Bronchial epithelial cell (primary cell): ENCODE data around the gene PREX1. TPM values are rescaled to one million over a fixed set of nuclear protein-coding genes. Genes with fewer than 3 reads are reported as not detected.
A peak's percentile ranks its signal among the peaks of the same experiment; 100 is the strongest.

Experiments
- DNase-seq: peaks from one replicate; pipeline ENCODE4 v3.0.0-alpha.2; 2010; ENCODE audit warnings: low read depth
- FAIRE-seq: peaks from 2 replicates; lab custom pipeline; 2011; peaks lifted over from hg19 to GRCh38; lab: Jason Lieb, UNC
- H3K27me3 ChIP-seq: 2 replicates; pipeline ENCODE4 v1.5.1; 2011; ENCODE audit warnings: low read length; ENCODE audit not compliant: control insufficient read depth, insufficient read depth
- H3K36me3 ChIP-seq: 2 replicates; pipeline ENCODE4 v1.5.1; 2011; ENCODE audit warnings: low read length; ENCODE audit not compliant: control insufficient read depth, insufficient read depth
- H3K4me3 ChIP-seq: 2 replicates; pipeline ENCODE4 v1.5.1; 2011; ENCODE audit warnings: mild to moderate bottlenecking, low read depth, low read length, control low read depth
- total RNA-seq: library from RNA; depleted of rRNA; stranded (reverse); fragments of >200 nt; gene quantifications from 2 replicates; pipeline ENCODE4 v1.2.1, GENCODE V29; 2014
- TF ChIP-seq, protein P1 (sequence below): IDR thresholded peaks from 2 replicates; pipeline ENCODE4 v1.5.1; 2011; ENCODE audit warnings: mild to moderate bottlenecking, moderate library complexity, low read length, control low read depth, inconsistent platforms; ENCODE audit not compliant: insufficient read depth, severe bottlenecking

PREX1 gene
- total RNA-seq, 1 donor from 2014 or later = under 0.01 TPM

DNA sequence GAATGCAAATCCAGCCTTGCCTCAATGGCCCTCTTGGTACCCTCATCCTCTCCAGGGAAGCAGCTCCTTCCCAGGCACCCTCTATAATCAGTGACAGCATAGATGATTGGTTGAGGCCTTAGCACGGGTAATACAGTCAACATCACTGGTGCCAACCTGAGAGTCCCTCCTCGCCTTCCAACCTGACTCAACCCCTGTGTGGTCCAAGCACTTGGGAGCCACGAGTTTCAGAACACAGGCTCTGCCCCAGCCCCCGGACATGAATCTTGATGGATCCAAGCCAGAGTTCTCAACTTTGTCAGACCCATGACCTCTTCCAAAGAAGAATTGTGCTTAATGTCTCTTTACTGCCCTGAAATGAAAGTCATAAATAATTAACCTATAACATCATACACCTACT, 213.9 kb downstream of the PREX1 start:
- no peak for DNase-seq
- no peaks in the 10 kb centered on the region for H3K36me3 ChIP-seq
- no peak overlapping the region for H3K4me3 ChIP-seq
- no peaks in the 10 kb centered on the region for H3K27me3 ChIP-seq
- FAIRE-seq = no peak
- TF ChIP-seq, protein P1, sequence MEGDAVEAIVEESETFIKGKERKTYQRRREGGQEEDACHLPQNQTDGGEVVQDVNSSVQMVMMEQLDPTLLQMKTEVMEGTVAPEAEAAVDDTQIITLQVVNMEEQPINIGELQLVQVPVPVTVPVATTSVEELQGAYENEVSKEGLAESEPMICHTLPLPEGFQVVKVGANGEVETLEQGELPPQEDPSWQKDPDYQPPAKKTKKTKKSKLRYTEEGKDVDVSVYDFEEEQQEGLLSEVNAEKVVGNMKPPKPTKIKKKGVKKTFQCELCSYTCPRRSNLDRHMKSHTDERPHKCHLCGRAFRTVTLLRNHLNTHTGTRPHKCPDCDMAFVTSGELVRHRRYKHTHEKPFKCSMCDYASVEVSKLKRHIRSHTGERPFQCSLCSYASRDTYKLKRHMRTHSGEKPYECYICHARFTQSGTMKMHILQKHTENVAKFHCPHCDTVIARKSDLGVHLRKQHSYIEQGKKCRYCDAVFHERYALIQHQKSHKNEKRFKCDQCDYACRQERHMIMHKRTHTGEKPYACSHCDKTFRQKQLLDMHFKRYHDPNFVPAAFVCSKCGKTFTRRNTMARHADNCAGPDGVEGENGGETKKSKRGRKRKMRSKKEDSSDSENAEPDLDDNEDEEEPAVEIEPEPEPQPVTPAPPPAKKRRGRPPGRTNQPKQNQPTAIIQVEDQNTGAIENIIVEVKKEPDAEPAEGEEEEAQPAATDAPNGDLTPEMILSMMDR = no peak

DNA sequence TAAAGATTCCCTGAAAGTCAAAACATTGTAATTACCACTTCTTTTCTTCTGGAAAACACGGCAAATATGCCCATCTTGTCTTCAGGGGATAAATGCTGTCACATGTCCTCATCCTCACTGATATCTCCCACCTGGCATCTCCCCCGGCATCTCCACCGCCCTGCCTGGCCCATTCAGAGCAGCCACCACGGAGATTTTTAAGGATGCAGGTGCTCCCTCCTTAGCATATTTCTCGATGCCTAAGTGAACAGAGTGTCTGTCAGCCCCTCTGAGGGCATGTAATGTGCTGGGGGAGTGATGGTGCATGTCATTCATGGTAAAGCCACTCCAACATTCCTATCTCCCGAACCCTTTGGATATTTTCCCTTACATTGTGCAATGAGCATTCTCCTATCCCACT, 215.5 kb downstream of the PREX1 start:
- no peaks in the 10 kb centered on the region for H3K27me3 ChIP-seq
- H3K4me3 ChIP-seq = no peak overlapping the region
- TF ChIP-seq, protein P1 = no peak
- DNase-seq (no peak), FAIRE-seq (no peak)
- no peaks in the 10 kb centered on the region for H3K36me3 ChIP-seq

DNA sequence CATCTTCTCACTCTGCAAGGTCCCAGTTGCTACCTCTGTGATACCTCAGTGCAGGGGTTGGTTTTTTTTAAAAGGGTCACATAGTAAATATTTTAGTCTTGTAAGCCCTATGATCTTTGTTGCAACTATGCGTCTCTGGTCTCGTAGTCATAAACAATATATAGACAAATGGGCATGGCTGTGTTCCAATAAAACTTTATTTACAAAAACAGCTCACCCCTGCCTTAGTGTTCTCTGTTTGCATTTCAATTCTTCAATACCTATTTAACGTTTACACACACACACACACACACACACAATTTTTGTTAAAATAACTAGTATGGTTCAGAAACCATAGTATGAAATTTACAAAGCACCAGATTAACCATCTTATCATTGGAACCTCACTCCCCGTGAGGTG, 216.8 kb downstream of the PREX1 start:
- no peak for FAIRE-seq
- Histone ChIP-seq H3K4me3 (no peak overlapping the region), H3K27me3 (no peaks in the 10 kb centered on the region), H3K36me3 (no peaks in the 10 kb centered on the region)
- no peak for DNase-seq
- TF ChIP-seq, protein P1 = no peak

DNA sequence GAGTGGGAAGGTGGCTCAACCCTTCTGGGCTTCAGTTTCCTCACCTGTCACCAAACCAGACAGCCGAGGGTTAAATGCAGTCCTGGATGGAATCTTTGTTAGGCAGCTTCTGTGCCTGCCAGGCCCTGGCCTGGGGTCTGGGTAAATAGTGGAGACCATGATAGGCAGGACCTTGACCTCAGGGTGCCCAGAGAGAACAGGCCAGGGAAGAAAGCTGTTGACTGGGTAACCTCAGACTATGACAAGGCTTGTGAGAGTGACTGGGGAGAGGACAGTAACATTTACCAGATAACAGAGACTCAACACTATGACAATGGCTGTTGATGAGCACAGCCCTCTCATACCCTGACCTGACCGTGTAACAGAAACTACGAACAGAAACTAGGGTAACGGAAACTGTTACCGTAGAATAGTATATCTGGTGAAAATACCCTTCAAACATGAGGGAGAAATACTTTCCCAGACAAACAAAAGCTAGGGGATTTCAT, 218.3 kb downstream of the PREX1 start:
- peak; percentile 13 for FAIRE-seq
- Histone ChIP-seq H3K36me3 (no peaks in the 10 kb centered on the region), H3K27me3 (no peaks in the 10 kb centered on the region), H3K4me3 (no peak overlapping the region)
- DNase-seq = no peak
- TF ChIP-seq, protein P1 = no peak

DNA sequence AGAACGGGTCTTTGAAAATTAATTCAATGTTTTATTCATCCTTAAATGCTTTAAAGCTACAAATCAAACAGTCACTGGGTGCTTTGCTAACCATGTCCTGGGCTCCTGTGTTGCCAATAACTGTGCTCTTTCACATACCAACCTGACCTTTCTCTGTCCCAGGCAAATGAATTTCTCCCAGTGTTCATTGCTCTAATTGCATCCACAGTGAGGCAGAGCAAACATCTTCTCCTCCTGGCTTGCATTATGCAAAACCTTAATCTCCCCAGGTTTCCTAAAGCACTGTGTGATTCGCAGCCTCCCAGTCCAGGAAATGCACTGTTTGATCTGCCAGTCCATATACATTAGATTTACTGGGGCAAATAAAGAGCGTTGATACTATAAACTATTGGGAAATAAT, 219.0 kb downstream of the PREX1 start:
- Histone ChIP-seq H3K4me3 (no peak overlapping the region), H3K36me3 (no peaks in the 10 kb centered on the region), H3K27me3 (no peaks in the 10 kb centered on the region)
- FAIRE-seq = no peak
- TF ChIP-seq, protein P1 = no peak
- no peak for DNase-seq

DNA sequence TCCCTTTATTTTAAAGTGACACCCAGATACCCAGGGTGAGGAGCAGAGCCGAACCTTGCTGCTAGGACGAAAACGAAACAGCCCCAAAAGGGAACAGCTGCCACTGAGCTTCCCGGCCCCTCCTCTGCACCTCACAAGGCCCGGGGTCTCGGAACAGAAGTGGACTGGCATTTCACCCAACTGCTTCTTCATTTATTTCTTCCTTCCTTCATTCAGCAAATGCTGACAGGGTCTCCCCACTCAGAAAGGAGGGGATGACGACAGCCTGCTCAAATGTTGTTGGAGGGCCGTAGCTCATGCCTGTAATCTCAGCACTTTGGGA, 220.3 kb downstream of the PREX1 start:
- TF ChIP-seq, protein P1 = no peak
- DNase-seq (no peak), FAIRE-seq (no peak)
- Histone ChIP-seq H3K36me3 (no peaks in the 10 kb centered on the region), H3K4me3 (no peak overlapping the region), H3K27me3 (no peaks in the 10 kb centered on the region)
